ENCODE results near the gene HNRNPA1. TPM values are rescaled to one million over a fixed set of nuclear protein-coding genes. Genes with fewer than 3 reads are reported as not detected.

HNRNPA1 gene
- total and polyA plus RNA-seq, 7 donors, result 318 to 1,311 (median 594) TPM

GRCh38 chr12:54300732-54301427, 20.4 kb downstream of the HNRNPA1 start, which contains the start of gene NFE2:
TSS of gene NFE2 (minus strand) at chr12:54301015. CDS start at chr12:54295248, 5,767 bp downstream.
- no peak within 1 kb of the TSS for H3K27ac ChIP-seq
- intact Hi-C loops (cut with DNase I), result no loop called here
- no peak for DNase-seq
- 3 to 5% methylated on average over 26 of the region's 26 CpGs for WGBS, 2 donors
- H3K36me3 ChIP-seq, result no peaks in the 10 kb centered on the region
- peak within 1 kb of the TSS in 2 of 4 donors; percentile 15 to 27 for H3K4me3 ChIP-seq
- no peaks in the 10 kb centered on the region for H3K9me3 ChIP-seq
- TF ChIP-seq POLR2A (IDR thresholded peaks at IDR 0.05) (no peak), EP300 (IDR thresholded peaks at IDR 0.05) (no peak), POLR2AphosphoS5 (IDR thresholded peaks at IDR 0.05) (no peak), CTCF (IDR thresholded peaks at IDR 0.05) (no peak)
- peaks cover 0 to 43% (median 17%) of the 10 kb centered on the region in 3 donors for H3K27me3 ChIP-seq
- peaks cover 0 to 9% (median 8%) of the 10 kb centered on the region in 4 donors for H3K4me1 ChIP-seq

GRCh38 chr12:54301428-54302048, 21.0 kb downstream of the HNRNPA1 start:
- peaks cover 0 to 43% (median 17%) of the 10 kb centered on the region in 3 donors for H3K27me3 ChIP-seq
- DNase-seq, result peak; percentile 45
- H3K9me3 ChIP-seq, result no peaks in the 10 kb centered on the region
- no peak overlapping the region for H3K4me3 ChIP-seq
- no peaks in the 10 kb centered on the region for H3K36me3 ChIP-seq
- peaks cover 0 to 9% (median 8%) of the 10 kb centered on the region in 4 donors for H3K4me1 ChIP-seq
- WGBS, 2 donors, result 67 to 83% methylated on average over 1 of the region's 1 CpG
- intact Hi-C loops (cut with DNase I), result no loop called here
- no peak overlapping the region for H3K27ac ChIP-seq
- no peak for TF ChIP-seq EP300 (IDR thresholded peaks at IDR 0.05)
- no peak for TF ChIP-seq POLR2A (IDR thresholded peaks at IDR 0.05)
- TF ChIP-seq CTCF (IDR thresholded peaks at IDR 0.05), result no peak
- no peak for TF ChIP-seq POLR2AphosphoS5 (IDR thresholded peaks at IDR 0.05)

GRCh38 chr12:54303640-54304039, 23.1 kb downstream of the HNRNPA1 start:
- Histone ChIP-seq H3K27ac (no peak overlapping the region), H3K36me3 (no peaks in the 10 kb centered on the region), H3K27me3 (peaks cover 0 to 42% (median 15%) of the 10 kb centered on the region in 3 donors), H3K4me1 (peaks cover 0 to 9% (median 8%) of the 10 kb centered on the region in 4 donors), H3K9me3 (no peaks in the 10 kb centered on the region), H3K4me3 (no peak overlapping the region)
- DNase-seq, result no peak
- intact Hi-C loops (cut with DNase I), result no loop called here
- TF ChIP-seq EP300 (IDR thresholded peaks at IDR 0.05), result no peak
- TF ChIP-seq POLR2A (IDR thresholded peaks at IDR 0.05), result no peak
- no peak for TF ChIP-seq CTCF (IDR thresholded peaks at IDR 0.05)
- TF ChIP-seq POLR2AphosphoS5 (IDR thresholded peaks at IDR 0.05), result no peak

- no peak overlapping the region for H3K27ac ChIP-seq
- no peak overlapping the region for H3K4me3 ChIP-seq
- H3K36me3 ChIP-seq, result no peaks in the 10 kb centered on the region
- intact Hi-C loops (cut with DNase I), result no loop called here
- H3K4me1 ChIP-seq, result peaks cover 0 to 9% (median 8%) of the 10 kb centered on the region in 4 donors
- 12 to 22% methylated on average over 12 of the region's 12 CpGs for WGBS, 2 donors
- TF ChIP-seq POLR2AphosphoS5 (IDR thresholded peaks at IDR 0.05) (no peak), POLR2A (IDR thresholded peaks at IDR 0.05) (no peak), CTCF (IDR thresholded peaks at IDR 0.05) (no peak), EP300 (IDR thresholded peaks at IDR 0.05) (no peak)
- no peaks in the 10 kb centered on the region for H3K9me3 ChIP-seq
- H3K27me3 ChIP-seq, result peaks cover 0 to 35% (median 9%) of the 10 kb centered on the region in 3 donors
- peak; percentile 71 for DNase-seq
Observed at GRCh38 chr12:54304187-54304810, 23.8 kb downstream of the HNRNPA1 start.

Measured in sigmoid colon (tissue), 7 donors.